ENCODE results near the gene RHEB.

The RHEB gene

GRCh38 chr7:151468217-151469018 lies 51.3 kb downstream of the RHEB start:
- DNase-seq, result no peak

GRCh38 chr7:151465169-151465568 lies 54.5 kb downstream of the RHEB start:
- no peak for DNase-seq

GRCh38 chr7:151462306-151462779 lies 57.4 kb downstream of the RHEB start:
- DNase-seq, result no peak

- DNase-seq, result no peak
Observed at GRCh38 chr7:151461942-151462230, 57.8 kb downstream of the RHEB start.

DNA sequence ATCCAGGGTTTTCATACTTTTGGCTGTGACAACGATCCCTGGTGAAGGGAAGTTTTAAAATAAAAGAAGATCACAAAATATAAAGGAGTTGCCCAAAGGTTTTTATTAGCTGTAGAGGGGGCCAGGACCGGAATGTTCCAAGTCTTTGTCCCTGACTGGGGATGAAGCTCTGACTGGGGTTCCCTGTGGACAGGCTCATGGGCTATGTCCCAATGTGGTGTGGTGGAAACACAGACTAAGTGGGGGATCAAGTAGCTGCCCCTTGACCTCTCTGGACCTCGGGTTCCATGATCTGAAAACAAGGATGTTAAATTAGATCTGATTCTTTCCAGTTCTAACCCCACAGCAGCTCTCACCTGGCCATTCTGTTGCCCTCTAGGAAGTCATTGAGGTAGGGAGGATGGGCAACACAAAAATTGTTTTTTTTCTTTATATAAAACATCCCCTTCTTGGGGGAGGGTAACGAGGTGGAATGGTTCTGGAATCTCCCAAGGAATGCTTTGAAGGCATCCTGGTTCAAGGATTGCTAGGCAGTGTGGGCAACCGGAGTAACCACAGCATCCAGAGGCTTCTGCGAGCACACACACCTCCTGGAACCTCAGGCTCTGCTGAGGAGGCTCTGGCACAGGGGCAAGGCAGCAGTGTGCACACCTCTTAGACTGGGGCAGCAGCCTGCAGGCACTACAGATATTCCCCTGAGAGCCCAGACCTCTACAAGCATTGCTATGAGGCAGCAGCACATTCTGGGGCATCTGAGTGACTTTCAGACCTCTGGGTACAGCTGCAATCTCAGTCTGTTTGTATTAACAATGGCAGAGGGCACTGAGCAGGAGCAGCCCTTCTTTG lies 58.4 kb downstream of the RHEB start:
- no peak for DNase-seq

GRCh38 chr7:151460474-151460855 lies 59.2 kb downstream of the RHEB start:
- no peak for DNase-seq

GRCh38 chr7:151459726-151460473 lies 59.8 kb downstream of the RHEB start:
- no peak for DNase-seq

DNA sequence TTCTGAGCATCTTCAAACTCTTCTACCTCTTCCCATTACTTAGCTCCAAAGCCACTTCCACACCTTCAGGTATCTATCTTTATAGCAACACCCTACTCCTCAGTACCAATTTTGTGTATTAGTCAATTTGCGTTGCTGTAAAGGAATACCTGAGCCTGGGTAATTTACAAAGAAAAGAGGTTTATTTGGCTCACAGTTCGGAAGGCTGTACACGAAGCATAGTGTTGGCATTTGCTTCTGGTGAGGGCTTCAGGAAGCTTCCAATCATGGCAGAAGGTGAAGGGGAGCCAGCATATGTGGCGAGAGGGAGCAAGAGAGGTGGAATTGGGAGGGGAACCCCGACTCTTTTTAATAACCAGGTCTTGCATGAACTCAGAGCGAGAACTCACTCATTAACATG lies 62.2 kb downstream of the RHEB start:
- DNase-seq, result no peak

GRCh38 chr7:151456782-151457181 lies 62.9 kb downstream of the RHEB start:
- no peak for DNase-seq

- DNase-seq, result no peak
Observed at GRCh38 chr7:151456276-151456675, 63.4 kb downstream of the RHEB start.

DNA sequence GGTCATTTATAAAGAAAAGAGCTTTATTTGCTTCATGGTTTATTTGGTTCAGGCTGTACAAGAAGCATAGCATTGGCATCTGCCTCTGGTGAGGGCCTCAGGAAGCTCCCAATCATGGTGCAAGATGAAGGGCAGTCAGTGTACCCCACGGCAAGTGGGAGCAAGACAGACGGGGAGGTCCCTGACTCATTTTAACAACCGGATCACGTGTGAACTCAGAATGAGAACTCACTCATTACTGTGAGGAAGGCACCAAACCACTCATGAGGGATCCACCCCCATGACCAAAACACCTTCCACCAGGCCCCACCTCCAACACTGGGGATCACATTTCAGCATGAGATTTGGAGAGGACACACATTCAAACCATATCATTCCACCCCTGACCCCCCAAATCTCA lies 64.0 kb downstream of the RHEB start:
- no peak for DNase-seq

DNA sequence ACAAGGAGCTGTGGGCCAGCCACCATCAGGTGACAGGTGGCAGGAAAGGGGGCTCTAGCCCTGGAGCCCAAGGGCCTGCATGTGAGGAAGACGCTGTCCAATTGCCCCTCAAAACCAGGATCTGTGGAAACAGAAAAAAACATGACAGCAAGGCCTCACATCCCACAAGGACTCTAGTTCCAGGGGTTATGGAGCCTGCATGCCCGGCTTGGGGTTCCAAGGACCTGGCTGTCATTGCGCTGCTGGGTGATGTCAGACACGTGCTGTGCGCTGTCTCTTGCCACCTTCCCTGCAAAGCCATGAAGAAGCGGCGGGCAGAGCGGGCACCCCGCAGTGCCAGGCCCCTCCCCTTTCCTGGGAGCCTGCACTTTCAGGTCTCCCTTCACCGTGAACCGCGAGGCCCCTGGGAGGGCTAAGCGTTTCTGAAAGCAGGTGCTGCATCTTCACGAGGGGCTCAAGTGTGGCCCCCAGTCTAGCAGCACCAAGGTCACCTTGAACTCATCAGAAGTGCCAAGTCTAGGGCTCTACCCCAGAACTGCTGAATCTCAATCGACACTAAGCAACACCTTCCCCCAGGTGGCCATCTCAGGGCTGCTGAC lies 64.7 kb downstream of the RHEB start:
- no peak for DNase-seq

DNA sequence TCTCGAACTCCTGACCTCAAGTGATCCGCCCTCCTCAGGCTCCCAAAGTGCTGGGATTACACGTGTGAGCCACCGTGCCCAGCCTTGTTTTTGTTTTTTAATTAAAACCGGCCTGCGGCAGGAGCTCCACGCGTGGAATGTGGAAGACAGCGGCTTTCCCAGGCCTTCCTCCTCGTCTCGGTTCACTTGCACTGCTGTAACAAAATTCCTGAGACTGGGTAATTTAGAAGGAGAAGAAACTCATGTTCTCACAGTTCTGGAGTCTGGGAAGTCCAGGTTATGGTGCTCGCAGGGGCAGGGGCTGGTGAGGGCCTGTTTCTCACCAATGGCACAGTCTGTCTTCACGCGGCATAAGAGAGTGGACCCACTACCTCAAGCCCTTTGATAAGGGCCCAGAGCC lies 65.4 kb downstream of the RHEB start:
- DNase-seq, result no peak

DNA sequence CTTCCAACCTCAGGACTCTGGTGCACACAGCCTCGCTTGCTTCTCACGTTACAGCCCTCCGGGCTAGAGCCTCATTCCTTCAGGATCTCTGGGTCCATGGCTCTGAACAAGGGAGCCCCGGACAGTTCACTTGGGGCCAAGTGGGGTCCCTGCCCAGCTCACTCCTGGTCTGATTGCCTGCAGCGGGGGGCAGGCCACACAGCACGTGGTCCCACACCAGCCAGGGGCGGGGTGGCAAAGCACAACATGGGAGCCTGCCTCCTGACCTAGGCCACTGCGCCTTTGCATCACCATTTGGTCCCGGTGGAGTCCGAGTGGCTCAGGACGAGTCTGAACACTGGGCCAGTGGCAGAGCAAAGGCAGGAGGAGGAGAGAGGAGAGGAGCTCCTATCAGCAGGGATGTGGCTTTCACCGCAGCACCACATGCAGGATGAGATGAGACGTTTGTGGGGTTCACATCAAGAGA lies 66.3 kb downstream of the RHEB start:
- DNase-seq, result no peak

- DNase-seq, result no peak
Observed at GRCh38 chr7:151452680-151453325, 66.9 kb downstream of the RHEB start.

GRCh38 chr7:151451626-151452571 lies 67.8 kb downstream of the RHEB start:
- no peak for DNase-seq

DNA sequence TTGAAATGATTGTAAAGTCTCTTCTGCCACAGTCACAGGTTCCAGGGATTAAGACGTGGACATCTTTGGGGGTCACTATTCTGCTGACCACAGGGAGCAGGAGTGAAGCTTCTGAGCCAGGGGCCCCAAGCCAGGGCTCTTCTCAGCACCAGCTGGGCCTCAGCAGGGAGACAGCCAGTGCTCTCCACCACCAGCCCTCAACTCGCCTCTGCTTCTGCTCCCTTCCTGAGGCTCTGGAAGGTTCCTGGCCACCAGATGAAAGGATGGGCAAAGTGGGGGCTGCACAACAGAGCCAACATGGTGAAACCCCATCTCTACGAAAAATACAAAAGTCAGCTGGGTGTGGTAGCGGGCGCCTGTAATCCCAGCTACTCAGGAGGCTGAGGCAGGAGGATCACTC lies 68.5 kb downstream of the RHEB start:
- DNase-seq, result no peak

DNA sequence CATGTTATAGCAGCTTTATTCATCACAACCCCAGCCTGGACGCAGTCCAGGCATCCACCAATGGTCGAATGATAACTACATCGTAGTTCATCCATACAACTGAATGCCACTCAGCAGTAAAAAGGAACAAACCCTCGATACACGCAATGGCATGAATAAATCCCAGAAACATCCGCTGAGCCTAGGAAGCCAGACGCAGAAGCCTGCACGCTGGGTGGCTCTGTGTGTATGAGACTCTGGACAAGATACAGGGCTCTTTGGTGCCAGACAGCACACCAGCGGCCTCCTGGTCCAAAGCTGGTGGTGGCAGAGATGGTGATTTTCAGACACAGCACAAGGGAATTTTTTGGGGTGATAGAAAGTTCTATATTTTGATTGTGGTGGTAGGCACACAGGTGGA lies 69.7 kb downstream of the RHEB start:
- DNase-seq, result no peak

DNA sequence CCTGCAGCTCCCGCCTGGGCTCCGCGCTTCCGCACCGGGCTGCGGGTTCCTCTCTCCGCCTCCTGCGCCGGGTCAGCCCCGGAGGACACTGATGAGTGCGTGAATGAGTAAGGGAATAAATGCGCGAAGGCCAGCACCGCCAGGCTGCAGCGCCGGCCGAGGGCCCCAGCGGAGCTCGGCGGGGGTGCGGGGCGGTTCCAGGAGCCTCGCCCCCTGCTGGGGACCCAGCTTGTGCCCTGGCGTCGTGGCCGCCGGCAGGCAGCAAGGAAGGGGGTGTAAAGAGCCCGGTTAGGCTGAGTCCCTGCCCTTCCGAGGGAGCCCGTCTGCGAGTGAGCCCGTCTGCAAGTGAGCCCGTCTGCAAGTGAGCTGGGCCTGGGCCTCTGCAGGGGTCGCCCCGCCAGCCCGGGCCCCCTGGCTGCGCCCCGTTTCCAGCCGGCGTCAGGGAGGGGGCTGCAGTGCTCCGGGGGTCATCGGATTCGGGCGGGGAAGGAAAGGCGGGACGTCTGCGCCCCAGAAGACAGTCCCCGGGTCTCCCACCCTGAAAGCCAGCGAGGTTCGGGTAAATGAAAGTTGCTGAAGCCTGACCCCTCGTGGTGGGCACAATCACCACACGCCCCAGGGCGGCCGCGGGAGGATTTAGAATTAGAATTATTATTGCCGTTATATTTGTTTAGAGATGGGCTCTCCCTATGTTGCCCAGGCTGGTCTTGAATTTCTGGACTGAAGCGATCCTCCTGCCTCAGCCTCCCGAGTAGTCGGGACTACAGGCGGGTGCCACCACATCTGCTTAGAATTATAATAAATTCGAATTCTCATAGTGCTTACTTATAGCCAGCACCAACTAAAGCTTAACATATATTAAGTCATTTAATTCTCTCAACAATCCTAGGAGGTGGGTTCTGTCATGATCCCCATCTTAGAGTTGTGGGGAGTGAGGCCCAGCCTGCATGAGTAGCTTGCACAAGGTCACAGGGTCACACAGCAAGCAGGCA lies 71.1 kb downstream of the RHEB start:
- peak; percentile 82 for DNase-seq

GRCh38 chr7:151447901-151448260 lies 71.8 kb downstream of the RHEB start:
- no peak for DNase-seq
